Right kidney (tissue), 9 donors: ENCODE measurements around the gene SULT2A1.
A peak's percentile ranks its signal among the peaks of the same experiment; 100 is the strongest.
"Not testable (repeated sequence)": the region's sequence is repeated elsewhere in the genome, so short reads cannot be mapped to it uniquely, and the experiment has no call there.

Experiments used
- DNase-seq: peaks from one replicate; pipeline ENCODE4 v3.0.0-alpha.2; 2016
- long read RNA-seq, 8 donors: transcript quantifications; one replicate each; lab custom pipeline, GENCODE V29; 2026

The SULT2A1 gene, protein sequence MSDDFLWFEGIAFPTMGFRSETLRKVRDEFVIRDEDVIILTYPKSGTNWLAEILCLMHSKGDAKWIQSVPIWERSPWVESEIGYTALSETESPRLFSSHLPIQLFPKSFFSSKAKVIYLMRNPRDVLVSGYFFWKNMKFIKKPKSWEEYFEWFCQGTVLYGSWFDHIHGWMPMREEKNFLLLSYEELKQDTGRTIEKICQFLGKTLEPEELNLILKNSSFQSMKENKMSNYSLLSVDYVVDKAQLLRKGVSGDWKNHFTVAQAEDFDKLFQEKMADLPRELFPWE
- long read RNA-seq, donor 1, result 0 reads
- long read RNA-seq, donor 2, result 0 reads
- long read RNA-seq, donor 3, result 0 reads
- long read RNA-seq, donor 4, result 0 reads
- long read RNA-seq, donor 5, result 0 reads
- long read RNA-seq, donor 6, result 0 reads
- long read RNA-seq, donor 7, result 0 reads
- long read RNA-seq, donor 8, result 0 reads

DNA sequence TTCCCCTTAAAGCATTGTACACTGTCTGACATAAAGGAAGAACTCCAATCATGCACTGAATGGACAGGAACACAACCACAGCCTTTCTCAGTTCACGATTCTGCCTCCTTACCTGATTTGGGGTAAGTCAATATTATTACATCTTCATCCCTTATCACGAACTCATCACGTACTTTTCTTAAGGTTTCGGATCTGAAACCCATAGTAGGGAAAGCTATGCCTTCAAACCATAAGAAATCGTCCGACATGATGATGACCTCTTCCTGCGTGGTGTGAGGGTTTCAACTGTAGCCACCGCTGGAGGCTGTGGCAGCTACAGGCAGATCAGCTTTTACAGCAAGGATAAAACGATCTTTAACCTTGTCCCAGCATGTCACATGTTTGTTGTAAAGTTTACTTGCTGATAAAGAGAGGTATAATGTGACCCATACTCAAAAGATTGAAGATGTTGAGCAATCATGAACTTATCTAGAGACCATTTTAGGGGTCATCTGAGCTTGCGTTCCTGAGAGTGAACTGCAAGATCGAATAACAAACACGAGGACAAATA is at the start of gene SULT2A1:
Gene SULT2A1 (minus strand): TSS at position 306 of the 550 bp plus-strand sequence. CDS start 58 bp downstream, at position 248.
- no peak for DNase-seq

DNA sequence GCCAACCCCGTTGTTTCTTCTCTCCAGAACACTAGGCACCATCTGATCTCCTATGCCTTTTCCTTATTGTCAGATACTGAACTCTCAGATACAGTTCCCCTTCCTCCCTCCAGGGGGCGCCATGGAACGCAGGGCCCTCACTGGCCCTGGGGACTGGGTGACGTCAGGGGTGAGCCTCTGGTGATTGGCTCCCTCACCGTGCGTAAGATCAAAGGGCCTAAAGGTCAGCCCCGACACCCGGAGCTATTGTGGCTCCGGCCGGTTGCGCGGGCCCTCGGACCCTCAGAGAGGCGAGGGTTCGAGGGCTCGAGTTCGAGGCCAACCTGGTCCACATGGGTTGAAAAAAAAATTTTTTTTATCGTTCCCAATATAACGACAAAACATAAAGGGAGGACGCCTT is 42.5 kb upstream of the SULT2A1 start:
- DNase-seq, result not testable (repeated sequence)

DNA sequence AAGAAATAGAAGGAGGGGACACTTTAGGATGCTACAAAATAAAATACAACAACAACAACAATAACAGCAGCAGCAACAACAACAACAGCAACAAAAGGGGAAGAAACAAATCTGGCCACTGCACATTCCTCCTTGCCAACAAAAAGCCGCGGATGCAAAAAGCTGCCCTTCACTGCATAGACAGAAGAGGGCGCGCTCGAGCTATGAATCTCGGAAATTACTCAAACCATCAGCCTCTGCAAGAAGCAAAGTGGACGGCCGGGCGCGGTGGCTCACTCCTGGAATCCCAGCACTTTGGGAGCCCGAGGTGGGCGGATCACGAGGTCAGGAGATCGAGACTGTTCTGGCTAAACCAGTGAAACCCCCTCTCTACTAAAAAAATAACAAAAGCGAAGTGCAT is 34.0 kb upstream of the SULT2A1 start:
- not testable (repeated sequence) for DNase-seq

DNA sequence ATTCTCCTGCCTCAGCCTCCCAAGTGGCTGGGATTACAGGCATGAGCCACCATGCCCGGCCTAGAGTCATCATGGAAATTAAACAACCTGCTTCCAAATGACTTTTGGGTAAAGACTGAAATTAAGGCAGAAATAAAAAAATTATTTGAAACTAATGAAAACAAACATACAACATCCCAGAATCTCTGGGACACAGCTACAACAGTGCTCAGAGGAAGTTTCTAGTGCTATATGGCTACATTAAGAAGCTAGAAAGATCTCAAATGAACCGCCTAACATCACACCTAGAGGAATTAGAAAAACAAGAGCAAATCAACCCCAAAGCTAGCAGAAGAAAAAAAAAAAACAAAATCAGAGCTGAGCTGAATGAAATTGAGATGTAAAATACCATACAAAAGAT is 24.1 kb upstream of the SULT2A1 start:
- not testable (repeated sequence) for DNase-seq

DNA sequence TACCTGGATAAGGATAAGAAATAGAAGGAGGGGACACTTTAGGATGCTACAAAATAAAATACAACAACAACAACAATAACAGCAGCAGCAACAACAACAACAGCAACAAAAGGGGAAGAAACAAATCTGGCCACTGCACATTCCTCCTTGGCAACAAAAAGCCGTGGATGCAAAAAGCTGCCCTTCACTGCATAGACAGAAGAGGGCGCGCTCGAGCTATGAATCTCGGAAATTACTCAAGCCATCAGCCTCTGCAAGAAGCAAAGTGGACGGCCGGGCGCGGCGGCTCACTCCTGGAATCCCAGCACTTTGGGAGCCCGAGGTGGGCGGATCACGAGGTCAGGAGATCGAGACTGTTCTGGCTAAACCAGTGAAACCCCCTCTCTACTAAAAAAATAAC is 23.2 kb upstream of the SULT2A1 start:
- DNase-seq, result not testable (repeated sequence)

DNA sequence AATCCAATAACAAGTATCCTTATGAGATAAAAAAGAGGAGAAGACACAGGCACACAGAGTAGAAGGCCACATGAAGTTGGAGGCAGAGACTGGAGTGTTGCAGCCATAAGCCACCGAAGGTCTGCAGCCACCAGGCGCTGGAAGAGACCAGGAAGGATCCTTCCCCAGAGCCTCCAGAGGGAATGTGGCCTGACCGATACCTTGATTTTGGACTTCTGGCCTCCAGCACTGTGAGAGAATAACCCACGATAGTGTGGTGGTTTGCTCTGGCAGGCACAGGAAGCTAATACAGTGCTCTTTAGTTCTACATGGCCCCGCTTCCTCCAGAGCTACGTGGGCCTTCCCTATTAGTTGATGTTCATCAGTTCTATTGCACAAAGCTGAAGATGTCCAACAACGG is 15.3 kb upstream of the SULT2A1 start:
- no peak for DNase-seq

DNA sequence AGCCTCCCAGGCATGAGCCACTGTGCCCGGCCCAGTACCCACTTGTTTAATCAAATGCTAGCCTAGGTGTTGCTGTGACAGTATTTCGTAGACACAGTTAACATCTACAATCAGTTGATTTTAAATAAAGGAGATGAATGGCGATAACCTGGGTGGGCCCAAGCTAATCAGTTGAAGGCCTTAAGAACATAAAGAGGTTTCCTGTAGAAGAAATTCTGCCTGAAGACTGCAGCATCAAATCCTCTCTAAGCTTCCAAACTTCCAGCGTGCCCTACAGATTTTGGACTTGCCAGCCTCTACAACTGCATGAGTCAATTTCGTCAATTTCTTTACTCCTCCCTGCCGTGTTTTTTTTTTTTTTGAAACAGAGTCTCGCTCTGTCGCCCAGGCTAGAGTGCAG is 13.2 kb upstream of the SULT2A1 start:
- DNase-seq, result no peak

DNA sequence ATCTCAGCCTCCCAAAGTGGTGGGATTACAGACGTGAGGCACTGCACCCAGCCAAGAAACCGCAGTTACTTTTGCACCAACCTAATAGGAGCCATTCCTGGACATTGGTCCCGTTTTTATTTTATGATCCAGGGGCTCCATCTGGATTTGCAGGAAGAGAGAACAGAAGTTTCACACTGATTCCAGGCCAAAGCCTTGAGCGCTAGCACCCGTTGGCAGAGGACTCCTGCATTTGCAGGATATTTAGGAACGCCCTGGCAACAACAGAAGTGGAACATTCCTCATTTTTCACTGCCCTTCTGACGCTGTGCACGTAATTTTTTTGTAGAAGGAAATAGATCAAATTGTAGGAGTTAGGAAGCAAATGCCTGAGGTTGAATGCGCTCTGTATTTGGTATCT is 11.7 kb upstream of the SULT2A1 start:
- DNase-seq, result no peak

DNA sequence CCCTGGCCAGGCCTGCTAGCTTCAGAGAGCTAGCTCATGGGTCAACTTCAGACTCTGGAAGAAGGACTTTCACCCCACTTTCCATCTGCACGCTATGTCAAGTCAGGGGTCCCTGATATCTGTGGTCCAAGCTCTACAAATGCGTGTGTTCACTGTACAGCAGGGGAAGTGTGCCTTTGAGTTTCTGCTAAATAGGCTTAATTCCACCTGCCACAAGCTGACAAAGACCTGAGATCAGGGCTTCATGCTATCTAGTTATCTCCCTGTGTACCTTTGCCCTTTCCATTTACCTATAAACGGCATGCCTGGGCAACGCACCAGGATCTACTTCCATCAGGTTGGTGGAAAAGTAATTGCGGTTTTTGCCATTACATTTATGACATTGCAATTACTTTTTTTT is 10.7 kb upstream of the SULT2A1 start:
- DNase-seq, result no peak

DNA sequence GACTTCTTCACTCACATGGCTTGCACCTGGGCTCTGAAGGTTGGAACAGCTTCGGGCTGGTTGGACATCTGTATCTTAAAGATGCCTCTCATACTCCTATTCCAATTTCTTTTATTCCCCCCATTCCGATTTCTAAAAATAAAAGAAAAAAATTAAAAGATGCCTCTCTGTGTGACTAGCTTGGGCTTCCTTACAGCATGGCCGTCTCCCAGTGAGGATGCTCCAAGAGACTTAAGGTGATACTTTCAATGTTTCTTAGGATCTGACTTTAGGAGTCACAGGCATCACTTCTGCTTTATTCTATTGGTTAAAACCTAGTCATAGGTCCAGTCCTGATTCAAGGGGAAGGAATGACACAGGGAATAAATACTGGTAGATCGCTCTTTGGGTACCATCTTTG is 9.9 kb upstream of the SULT2A1 start:
- DNase-seq, result no peak

DNA sequence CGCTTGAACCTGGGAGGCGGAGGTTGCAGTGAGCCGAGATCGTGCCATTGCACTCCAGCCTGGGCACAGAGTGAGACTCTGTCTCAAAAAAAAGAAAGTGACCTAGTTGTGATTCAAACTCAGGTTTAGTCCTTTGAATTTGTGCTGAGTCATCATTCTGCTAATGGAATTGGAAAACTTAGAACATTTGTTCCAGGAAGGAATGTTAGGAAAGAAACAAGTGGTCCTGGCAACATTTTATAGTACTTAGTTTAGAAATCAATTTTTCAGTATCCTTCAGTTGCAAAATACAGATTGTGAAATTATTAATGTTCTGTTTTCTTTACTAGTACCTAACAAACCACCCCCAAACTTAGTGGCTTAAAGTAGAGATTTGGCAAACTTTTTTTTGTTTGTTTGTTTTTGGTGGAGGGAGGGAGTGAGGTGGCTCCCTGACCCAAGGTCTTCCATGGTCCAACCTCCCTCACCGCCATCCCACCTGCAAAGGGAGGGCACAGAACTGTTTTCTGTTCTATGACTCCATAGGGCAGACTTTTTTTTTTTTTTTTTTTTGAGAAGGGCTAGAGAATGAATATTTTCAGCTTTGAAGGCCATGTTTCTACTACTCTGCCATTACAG is 9.2 kb upstream of the SULT2A1 start:
- DNase-seq, result no peak

DNA sequence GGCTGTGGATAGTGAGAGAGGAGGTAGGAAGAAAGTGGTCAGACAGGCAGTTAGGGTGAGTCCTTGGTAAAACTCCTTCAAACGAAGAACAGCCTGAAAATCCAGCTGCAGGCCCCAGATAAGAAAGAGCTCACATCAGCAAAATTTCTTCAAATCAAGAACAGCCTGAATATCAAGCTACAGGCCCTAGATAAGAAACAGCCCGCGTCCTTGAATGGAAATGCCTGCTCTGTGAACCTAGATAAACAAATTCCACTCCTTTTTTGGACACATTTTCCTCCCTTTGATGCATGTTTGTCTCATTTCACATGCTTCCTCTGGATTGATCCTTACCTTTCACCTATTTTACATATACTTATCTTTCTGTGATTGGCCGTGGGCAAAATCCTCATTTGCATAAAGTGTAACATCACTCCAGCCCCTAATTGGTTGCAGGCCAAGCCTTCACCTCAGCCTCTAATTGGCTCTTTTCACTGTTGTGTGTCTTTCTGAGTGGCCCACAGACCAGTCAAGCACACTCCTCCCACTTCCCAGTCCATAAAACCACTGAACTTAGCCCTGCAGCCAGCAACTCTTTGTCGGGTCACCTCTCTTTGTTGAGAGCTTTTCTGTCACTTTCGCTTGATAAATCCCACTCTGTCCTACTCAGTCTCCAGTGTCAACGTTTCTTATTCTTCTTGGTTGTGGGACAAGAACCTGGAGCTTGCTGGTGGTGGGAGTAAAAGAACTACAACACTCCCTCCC is 6.0 kb upstream of the SULT2A1 start:
- no peak for DNase-seq

DNA sequence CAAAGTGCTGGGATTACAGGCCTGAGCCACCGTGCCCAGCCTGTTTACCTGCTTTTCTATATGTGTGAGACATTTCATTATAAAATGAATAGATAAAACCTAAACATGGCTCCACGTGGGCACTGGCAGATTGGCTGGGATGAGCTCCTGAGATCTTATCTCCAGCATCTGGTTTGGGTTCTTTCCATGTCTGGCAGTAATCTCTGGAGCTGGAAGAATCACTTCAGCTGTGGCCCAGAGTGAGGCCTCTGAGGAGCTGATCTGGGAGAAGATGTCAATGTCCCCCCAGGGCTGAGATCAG is 5.5 kb upstream of the SULT2A1 start:
- no peak for DNase-seq

DNA sequence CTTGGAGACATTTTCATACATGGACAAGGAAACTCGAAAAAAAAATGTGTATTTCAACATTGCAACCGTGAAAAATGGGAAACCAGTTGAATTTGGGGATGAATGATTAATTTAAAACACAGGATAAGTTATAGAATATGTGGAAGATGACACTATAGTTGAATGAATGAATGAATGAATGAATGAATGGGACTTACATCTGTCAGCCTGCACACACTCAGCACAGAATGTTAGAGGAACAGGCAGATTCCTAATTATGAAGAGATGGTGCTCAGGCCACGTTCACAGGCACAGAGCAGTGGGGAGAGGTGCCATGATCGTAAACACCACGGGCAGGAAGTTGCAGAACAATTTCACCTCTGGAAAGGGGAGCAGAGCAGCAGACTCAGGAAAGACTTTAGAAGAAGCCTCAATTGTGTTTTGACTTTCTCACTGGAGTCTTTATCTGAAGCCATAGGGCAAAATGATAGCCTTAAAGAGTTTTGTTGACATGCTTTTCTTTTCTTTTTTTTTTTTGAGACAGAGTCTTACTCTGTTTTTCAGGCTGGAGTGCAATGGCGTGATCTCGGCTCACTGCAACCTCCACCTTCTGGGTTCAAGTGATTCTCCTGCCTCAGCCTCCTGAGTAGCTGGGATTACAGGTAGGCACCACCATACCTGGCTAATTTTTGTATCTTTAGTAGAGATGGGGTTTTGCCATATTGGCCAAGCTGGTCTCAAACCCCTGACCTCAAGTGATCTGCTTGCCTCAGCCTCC is 4.9 kb upstream of the SULT2A1 start:
- DNase-seq, result no peak

DNA sequence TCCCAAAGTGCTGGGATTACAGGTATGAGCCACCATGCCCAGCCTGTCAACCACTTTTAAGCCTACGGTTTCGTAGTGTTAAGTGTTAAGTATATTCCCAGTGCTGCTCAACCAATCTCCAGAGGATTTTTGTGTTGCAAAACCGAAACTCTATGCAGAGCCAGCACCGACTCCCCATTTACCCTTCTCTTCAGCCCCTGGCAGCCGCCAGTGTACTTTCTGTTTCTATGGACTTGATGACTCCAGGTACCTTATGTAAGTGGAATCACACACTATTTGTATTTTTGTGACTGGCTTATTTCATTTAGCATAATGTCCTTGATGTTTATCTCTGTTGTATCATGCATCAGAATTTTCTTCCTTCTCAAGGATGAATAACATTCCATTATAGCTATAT is 1.1 kb downstream of the SULT2A1 start:
- no peak for DNase-seq

DNA sequence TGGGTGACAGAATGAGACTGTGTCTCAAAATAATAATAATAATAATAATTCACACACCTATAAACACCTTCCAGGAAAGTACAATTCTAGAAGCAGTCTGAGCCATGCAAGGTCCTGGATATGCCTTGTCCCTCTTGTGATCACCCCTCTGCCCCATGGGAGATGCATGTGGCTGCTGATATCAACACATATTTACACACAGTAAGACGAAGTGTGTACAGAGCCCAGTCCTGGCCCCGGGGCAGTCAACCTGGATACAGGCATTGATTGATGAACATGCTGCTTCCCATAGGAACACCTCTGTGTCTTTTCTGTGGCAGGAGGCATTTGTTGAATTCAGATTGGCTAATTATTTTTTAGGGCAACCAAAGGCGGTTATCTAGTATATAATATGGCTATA is 3.2 kb downstream of the SULT2A1 start:
- no peak for DNase-seq

DNA sequence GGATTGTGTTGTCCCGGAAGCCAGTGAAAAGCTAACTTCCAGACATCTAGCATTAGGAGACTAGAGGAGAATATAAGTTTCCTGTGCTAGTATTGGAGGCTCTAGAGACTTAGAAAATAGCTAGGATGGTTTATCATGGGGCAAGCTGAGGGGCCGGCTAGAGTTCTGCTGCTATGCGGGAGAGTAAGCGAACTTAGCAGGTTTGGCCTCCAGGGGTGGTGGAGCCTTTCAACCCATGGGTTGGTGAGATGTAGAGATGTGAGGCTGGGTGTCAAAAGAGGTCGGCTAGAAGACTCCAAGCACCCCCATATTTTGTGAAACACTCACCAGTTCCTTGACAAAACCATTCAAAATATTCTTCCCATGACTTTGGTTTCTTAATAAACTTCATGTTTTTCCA is 4.4 kb downstream of the SULT2A1 start:
- DNase-seq, result no peak

DNA sequence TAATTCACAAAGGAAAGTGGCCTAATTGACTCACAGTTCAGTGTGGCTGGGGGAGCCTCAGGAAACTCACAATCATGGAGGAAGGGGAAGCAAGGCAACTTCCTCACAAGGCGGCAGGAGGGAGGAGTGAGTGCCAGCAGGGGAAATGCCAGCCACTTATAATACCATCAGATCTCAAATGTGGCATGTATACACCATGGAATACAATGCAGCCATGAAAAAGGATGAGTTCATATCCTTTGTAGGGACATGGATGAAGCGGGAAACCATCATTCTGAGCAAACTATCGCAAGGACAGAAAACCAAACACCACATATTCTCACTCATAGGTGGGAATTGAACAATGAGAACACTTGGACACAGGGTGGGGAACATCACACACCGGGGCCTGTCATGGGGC is 6.7 kb downstream of the SULT2A1 start:
- DNase-seq, result not testable (repeated sequence)

DNA sequence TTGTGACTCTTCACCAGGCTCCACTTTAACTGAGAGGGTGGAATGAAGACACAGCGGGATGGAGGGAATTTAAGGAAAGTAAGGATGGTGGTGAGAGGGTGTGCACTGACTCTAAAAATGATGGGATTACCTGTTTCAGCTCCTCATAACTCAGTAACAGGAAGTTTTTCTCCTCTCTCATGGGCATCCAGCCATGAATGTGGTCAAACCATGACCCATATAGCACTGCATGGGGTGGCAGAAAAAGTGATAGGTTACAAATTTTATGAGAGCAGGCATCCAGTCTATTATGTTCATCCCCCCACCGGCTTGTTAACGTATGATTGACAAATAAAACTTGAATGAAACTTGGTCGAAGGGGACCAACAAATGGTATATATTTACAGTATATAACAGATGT is 7.2 kb downstream of the SULT2A1 start:
- no peak for DNase-seq

DNA sequence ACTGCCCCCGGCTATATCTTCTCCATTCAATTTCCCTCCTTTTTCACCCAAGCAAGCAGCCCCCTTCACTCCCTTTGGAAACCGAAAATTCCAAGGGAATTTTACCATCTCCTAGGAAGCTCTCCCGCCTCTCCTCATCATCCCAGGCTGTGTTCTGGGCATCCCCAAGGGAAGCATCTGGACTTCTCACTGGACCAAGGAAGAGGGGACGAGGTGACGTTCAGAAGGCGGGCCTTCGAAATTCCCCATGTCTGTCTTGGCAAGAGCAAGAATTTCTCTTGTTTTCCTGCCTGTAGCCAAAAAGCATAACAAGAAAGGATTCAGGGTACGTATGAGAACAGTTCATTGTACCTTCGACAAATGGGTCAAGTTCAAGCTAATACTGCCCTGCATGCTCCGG is 20.9 kb downstream of the SULT2A1 start:
- no peak for DNase-seq

DNA sequence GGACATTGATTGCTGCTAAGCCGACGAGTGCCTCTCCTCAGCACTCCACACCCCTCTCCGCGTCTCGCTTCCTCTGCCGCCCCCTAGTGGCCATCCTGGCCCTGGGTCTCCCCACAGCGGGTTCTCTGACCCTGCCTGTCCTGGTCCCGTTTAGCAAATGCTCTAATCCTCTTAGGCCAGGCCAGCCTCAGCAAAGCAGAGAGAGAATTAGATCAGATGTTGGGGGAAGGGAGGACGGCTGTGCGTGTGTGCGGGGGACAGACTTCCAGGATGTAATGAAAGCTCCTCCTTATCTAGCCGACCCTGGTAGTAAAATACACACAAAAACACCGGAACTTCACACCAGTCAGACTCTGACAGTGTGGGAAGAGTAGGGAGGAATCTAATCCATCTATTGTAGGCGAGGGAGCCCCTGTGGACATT is 22.6 kb downstream of the SULT2A1 start:
- DNase-seq, result peak; percentile 60

DNA sequence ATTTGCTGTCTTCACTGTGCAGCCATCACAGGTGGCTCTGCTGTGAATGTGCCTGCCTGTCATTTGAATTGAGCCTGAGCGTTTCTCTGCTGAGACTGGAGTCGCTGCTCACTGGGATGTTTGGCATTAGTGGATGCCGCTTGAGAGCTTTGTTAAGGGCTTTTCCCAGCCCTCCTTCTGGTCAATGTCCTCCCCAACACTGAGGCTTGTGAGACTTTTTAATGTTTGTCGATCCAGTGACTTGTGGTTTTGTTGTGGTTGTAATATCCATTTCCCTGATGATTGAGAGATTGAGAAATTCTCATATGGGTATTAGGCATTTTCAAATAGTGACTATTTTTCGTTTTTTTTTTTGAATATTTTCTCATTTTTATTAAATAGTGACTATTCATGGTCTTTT is 24.5 kb downstream of the SULT2A1 start:
- no peak for DNase-seq
